Measurements from ENCODE around the gene SYT9. TPM values are rescaled to one million over a fixed set of nuclear protein-coding genes. Genes with fewer than 3 reads are reported as not detected.

The SYT9 gene
- total RNA-seq, 1 donor from 2014 or later = 0.07 TPM

DNA sequence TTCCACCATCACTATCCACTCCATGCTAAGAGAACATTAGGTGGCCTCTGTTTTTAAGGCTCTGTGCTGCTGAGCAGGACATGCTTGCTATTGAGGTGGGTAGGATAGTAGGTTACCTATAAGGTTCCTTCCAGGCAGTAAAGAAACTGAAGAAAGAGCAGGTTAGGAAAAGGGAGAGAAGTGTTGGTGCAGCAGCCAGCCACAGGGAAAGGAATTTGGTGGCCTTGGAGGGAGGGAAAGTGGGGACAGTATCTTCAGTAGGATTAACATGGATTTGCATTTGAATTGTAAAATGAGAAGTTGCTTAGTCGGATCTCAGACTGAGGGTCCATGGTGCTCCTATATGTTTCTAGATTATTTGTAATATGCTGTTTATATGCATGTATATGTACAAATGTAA is 184.4 kb downstream of the SYT9 start:
- Mint-ChIP-seq H3K4me3 (ENCODE audit: unreplicated experiment) (no peak overlapping the region), H3K36me3 (ENCODE audit: low read depth) (no peaks in the 10 kb centered on the region)
- TF ChIP-seq, protein P1, sequence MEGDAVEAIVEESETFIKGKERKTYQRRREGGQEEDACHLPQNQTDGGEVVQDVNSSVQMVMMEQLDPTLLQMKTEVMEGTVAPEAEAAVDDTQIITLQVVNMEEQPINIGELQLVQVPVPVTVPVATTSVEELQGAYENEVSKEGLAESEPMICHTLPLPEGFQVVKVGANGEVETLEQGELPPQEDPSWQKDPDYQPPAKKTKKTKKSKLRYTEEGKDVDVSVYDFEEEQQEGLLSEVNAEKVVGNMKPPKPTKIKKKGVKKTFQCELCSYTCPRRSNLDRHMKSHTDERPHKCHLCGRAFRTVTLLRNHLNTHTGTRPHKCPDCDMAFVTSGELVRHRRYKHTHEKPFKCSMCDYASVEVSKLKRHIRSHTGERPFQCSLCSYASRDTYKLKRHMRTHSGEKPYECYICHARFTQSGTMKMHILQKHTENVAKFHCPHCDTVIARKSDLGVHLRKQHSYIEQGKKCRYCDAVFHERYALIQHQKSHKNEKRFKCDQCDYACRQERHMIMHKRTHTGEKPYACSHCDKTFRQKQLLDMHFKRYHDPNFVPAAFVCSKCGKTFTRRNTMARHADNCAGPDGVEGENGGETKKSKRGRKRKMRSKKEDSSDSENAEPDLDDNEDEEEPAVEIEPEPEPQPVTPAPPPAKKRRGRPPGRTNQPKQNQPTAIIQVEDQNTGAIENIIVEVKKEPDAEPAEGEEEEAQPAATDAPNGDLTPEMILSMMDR (IDR thresholded peaks at IDR 0.05) = no peak

DNA sequence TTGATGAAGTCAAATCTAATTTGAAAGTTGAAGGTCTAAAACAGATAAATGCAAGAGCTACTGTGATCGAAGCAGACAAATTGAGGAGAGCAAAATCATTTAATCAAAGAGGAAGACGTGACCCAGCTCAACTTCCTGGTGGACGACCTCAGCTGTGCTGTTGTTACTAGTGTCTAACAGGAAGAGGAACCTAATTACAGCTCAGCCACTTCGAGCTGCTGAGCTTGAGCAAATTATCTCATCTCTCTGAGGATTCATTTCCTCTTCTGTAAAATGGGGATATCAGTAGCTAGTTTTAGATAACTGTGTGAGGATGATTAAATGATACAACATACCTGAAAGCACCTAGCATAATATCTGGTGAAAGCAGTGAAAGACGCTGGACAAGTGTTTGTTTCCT is 185.0 kb downstream of the SYT9 start:
- no peaks in the 10 kb centered on the region for H3K9me3 Mint-ChIP-seq (ENCODE audit: low read depth)
- H3K4me3 Mint-ChIP-seq (ENCODE audit: unreplicated experiment) = no peak overlapping the region
- no peak overlapping the region for H3K27ac Mint-ChIP-seq (ENCODE audit: unreplicated experiment)
- TF ChIP-seq, protein P1 (IDR thresholded peaks at IDR 0.05) = no peak
- no peaks in the 10 kb centered on the region for H3K36me3 Mint-ChIP-seq (ENCODE audit: low read depth)
- H3K4me1 Mint-ChIP-seq (ENCODE audit: low read depth) = no peaks in the 10 kb centered on the region
- no peak for DNase-seq (ENCODE audit: low spot score)
- H3K27me3 Mint-ChIP-seq (ENCODE audit: low read depth) = peaks cover 5% of the 10 kb centered on the region

More for the DNA sequence above, 184.4 kb downstream of the SYT9 start:
- H3K4me1 Mint-ChIP-seq (ENCODE audit: low read depth) = no peaks in the 10 kb centered on the region
- no peak for DNase-seq (ENCODE audit: low spot score)
- H3K9me3 Mint-ChIP-seq (ENCODE audit: low read depth) = no peaks in the 10 kb centered on the region
- no peak overlapping the region for H3K27ac Mint-ChIP-seq (ENCODE audit: unreplicated experiment)
- H3K27me3 Mint-ChIP-seq (ENCODE audit: low read depth) = peaks cover 5% of the 10 kb centered on the region

DNA sequence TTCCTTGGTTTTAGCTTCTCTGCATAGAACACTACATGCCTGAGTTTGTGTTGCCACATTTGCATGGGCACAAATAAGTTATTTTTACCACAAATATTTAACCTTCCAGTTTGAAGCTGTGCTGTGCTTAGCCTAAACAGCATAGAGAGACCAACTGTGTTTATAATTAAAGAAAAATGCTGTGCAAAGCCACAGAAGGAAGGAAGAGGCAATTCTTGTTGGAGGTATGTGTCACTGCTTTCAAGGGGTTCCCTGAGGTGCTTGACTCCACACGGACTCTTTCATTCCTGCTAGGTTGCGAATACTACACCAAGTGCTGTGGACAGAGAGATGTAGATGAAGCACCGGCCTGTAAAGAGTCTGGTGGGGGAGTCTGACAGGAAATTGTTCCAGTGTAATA is 186.0 kb downstream of the SYT9 start:
- H3K27me3 Mint-ChIP-seq (ENCODE audit: low read depth) = peaks cover 5% of the 10 kb centered on the region
- DNase-seq (ENCODE audit: low spot score) = no peak
- TF ChIP-seq, protein P1 (IDR thresholded peaks at IDR 0.05) = no peak
- H3K36me3 Mint-ChIP-seq (ENCODE audit: low read depth) = no peaks in the 10 kb centered on the region
- H3K9me3 Mint-ChIP-seq (ENCODE audit: low read depth) = no peaks in the 10 kb centered on the region
- no peak overlapping the region for H3K27ac Mint-ChIP-seq (ENCODE audit: unreplicated experiment)
- no peak overlapping the region for H3K4me3 Mint-ChIP-seq (ENCODE audit: unreplicated experiment)
- no peaks in the 10 kb centered on the region for H3K4me1 Mint-ChIP-seq (ENCODE audit: low read depth)

DNA sequence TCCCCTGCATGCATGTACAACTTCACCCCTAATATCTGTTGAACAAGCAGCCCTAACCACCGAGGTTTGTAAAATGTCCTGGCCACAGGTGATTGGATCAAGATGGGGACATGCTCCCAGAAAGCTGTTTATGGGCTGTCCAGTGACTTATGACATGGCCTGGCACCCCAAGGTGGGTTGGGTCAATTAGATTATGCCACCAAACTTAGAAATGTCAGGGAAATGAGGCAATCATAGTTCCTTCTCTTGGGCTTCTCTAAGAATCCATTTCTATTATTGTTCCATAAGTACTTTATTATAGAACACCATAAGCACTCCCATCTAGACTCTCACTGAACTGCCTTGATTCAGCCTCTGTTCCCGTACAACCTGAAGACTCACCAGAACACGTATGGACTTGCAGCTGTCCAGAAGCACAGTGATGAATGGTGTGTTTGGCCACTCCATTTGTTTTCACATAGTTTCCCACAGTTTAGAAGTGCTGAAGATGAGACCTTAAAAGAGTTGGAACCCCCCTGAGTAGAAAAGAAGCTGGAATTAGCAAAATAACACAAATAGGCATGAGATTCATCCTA is 188.1 kb downstream of the SYT9 start:
- Mint-ChIP-seq H3K27ac (ENCODE audit: unreplicated experiment) (no peak overlapping the region), H3K4me3 (ENCODE audit: unreplicated experiment) (no peak overlapping the region), H3K36me3 (ENCODE audit: low read depth) (no peaks in the 10 kb centered on the region), H3K4me1 (ENCODE audit: low read depth) (no peaks in the 10 kb centered on the region), H3K9me3 (ENCODE audit: low read depth) (no peaks in the 10 kb centered on the region), H3K27me3 (ENCODE audit: low read depth) (peaks cover 7% of the 10 kb centered on the region)
- TF ChIP-seq, protein P1 (IDR thresholded peaks at IDR 0.05) = no peak
- DNase-seq (ENCODE audit: low spot score) = no peak

DNA sequence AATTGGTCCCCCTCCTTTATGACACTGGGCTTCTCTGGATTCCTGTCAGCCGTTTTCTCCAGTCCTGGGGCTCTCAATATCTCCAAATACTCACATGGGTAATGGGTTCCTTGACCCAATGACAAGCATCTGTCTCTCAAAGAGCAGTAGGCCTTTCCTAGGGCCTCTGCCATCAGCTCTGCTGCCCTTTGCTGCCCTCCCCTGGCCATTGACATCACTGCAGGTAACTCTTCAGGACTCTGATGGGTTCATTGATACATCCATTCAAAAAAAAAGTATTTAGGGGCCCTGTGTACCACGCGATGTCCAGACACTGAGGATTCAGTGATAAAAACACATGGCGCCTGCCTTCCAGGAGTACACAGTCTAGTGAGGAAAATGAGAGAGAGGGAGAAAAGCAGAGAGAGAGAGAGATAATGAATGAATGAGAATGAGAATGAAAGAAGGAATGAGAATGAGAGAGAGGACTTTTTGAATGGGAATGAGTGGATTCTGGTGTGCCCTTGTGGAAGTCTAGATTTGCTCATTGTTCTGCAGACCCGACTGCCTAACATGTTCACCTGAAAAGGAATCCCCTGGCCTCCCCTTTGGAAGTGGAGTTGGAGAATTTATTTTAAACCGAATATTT is 191.0 kb downstream of the SYT9 start:
- TF ChIP-seq, protein P1 (IDR thresholded peaks at IDR 0.05) = peak; percentile 89
- no peak overlapping the region for H3K4me3 Mint-ChIP-seq (ENCODE audit: unreplicated experiment)
- no peaks in the 10 kb centered on the region for H3K36me3 Mint-ChIP-seq (ENCODE audit: low read depth)
- peaks cover 4% of the 10 kb centered on the region for H3K27me3 Mint-ChIP-seq (ENCODE audit: low read depth)
- H3K9me3 Mint-ChIP-seq (ENCODE audit: low read depth) = no peaks in the 10 kb centered on the region
- H3K4me1 Mint-ChIP-seq (ENCODE audit: low read depth) = no peaks in the 10 kb centered on the region
- DNase-seq (ENCODE audit: low spot score) = no peak
- H3K27ac Mint-ChIP-seq (ENCODE audit: unreplicated experiment) = no peak overlapping the region
